CD4-positive, alpha-beta T cell treated with Interleukin-12 subunit alpha and Interleukin-12 subunit beta, for 1 hour (primary cell): Measurements from ENCODE around the gene FOXP1.
A peak's percentile ranks its signal among the peaks of the same experiment; 100 is the strongest.
"Not testable (repeated sequence)": the region's sequence is repeated elsewhere in the genome, so short reads cannot be mapped to it uniquely, and the experiment has no call there.

ENCODE experiments used
- DNase-seq: peaks from one replicate; pipeline ENCODE4 v3.0.0-alpha.2; 2020

FOXP1 gene

DNA sequence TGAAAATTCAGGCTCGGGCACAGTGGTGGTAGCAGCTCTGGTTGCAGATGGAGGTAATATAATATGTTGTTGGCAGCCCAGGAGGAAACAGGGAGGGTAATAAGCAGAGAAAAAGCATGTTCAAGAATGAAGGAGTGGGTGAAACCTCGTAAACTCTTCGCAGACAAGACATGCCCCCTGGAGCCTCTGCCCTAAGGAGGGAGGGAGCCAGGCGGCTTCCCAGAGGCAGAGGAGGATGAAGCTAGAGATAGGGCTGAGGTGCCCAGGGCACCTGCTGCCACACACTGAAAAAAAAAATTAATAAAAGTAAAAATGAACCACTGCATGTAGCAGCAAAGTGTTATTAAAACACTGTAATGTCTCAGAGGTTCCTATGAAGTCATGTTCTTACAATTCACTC is 137.3 kb downstream of the FOXP1 start:
- DNase-seq: no peak

- no peak for DNase-seq
Observed at GRCh38 chr3:71444861-71445259, 138.7 kb downstream of the FOXP1 start.

DNA sequence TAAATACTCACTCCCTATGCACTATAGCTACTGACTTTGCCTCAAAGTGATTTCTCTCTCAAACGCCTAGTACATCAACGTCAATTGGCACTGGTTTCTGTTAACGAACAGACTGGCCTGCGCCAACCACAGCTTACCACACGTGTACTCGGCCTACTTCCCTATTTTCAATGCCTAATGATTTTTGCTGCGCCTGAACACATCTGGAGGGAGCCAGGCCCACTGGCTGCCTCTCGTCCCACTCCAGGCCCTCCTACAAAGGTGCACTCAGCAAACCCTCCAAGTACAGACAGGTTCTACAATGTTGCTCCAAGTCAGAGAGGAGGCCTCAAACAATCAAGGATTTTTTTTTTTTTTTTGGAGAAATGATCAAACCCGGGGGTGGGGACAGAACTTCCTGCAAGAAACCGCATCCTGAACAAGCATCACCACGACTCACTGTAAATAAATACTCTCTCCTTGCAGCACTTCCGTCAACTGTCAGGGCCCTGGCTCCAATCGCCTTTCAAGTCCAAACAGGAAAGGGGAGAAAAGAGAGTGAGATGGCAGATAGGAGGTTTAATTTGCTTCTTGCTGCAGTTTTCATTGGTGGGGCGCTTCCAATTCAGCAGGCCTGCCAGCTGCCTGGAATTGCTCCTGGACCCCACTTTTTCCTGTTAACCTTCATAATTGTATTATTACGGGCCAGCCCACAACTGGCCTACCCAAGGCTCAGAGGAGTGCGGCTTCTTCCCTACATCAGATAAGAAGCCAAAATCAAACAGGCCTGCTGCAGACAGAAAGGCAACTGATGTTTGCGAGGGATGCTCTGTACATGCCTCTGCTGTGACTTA is 139.3 kb downstream of the FOXP1 start:
- peak; percentile 85 for DNase-seq

DNA sequence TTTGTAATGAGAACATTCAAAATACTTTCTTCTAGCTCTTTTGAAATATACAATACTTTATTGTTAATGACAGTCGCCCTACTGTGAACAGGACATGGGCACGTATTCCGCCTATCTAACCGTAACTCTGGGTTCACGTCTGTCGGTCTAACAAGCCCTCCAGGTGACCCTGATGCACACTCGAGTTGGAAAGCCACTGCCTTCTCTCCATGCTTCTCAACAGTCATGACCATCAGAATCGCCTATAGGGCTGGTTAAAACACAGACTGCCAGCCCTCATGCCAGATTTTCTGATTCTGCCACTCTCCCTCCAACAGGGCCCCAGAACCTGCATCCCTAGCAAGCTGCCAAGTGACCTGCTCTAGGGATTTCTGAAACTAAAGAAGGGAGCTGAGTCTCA is 140.2 kb downstream of the FOXP1 start:
- no peak for DNase-seq

DNA sequence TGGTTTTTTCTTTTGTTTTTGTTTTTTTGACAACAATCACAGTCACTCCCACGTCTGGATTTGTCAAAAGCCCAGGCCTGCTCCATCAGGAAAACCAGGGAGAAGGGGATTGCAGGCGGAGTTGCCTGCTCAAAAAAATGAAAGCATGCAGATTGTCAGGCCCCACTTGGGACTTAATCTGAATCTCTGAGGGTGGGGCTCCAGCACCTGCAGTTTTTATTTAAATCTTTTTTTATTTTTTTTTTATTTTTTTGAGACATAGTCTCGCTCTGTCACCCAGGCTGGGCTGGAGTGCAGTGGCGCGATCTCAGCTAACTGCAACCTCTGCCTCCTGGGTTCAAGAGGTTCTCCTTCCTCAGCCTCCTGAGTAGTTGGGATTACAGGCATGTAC is 140.9 kb downstream of the FOXP1 start:
- no peak for DNase-seq

DNA sequence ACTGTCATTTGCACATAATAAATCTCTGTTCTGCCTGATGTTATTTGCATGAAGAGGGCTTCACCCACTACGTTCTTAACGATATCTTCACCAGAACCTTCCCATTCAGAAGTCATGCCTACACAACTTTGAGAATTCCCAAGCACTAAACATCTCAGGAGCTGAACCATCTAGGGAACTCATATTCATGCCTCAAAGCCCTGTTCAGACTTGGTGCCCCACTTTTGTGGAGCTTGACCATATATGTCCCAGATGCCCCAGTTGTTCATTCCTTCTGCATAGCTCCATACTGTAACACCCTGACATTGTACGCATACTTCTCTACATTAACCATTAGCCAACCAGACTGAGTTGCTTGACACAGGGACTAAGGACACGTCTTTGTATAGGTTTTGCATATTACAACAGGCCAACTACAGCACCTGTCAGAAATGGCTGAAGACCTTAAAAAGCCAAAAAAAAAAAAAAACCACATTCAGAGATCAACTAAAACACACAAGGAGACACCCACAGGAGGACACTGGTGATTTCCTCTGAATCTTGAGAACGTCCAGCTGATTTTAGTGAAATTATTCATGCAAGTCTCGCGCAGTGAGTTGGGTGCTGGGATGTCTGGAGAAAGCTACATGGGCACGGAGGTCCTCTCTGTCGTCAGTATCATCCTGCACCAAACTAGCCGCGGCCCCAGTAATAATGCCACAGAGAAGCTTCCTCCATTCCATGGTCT is 141.4 kb downstream of the FOXP1 start:
- DNase-seq: no peak

DNA sequence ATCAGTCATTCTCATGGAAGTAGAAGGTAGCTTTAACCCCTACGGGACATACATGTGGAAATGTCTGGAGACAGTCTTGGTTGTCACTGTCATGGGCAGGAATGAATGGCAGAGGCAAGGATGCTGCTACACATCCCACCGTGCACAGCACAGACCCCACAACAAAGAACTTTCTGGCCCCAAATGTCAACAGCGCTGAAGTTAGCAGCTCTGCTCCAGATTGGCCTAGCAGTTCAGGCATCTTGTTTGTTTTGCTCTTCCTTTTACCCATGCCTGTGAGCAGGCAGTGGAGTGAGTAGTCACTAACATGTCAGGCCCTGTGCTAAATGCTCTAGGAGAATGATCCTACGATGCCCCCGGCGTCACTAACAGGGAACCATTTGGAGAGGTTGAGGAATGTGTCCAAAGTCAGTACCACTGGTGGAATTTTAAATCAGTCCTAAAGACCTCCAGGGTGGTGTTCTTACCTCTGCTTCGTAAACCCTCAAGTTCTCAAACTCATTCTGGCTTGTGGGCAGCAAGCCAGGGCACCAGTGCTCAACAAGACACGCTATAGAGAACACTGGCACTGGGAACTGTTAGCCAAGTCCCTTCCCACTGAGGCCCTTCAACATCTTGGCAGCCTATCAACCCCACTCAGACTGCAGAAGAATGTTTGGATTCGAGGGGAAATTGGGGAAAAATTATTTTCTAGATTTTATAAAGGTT is 142.2 kb downstream of the FOXP1 start:
- DNase-seq: no peak

DNA sequence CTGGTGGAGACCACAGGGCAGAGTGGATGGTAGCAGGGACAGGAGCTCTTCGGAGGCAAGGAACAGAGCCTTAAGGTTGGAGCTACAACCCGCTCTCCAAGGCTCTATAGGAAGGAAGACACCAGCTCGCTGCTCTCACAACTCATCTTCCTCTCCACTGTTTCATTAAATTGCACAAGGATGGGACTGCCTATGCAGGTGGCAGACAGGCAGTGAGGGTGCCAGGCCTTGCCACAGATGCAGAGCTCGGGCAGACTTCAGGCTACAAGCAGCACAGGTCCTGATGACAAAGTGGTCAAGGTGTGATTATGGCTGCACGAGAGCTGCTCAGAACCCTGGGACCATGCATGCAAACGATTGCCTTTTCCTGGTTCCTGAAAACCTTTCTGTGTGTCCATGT is 144.6 kb downstream of the FOXP1 start:
- no peak for DNase-seq

- DNase-seq: no peak
Observed at GRCh38 chr3:71438071-71438685, 145.3 kb downstream of the FOXP1 start.

DNA sequence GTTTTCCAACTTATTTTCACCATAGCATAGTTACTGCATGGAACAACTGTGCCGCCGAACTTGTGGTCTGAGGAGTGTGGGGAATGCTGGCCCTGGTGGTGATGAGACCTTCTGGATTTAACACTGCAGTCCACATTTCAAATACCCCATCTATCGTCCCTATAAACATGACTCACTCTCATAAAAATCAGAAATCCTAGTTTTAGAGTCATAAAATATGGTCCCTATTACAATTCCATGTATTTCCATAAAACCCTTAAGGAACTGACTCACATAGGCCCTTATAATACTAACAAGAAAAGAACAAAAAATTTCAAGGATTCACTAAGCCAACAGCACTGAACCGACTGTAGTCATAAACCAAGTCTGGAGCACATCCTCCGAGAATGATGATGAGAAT is 147.2 kb downstream of the FOXP1 start:
- DNase-seq: no peak

DNA sequence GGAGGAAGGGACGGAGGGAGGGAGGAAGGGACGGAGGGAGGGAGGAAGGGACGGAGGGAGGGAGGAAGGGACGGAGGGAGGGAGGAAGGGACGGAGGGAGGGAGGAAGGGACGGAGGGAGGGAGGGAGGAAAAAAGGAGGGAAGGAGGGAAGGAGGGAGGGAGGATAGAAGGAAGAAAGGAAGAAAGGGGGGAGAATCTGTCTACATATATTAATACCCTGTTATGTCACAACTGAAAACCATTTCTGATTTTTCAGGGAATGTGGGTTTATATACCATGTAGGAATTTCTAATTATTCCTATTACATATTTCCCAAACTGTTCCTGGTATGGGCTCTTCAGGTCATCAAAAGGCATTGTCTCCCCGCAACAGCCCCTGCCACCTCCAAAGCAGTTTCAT is 147.7 kb downstream of the FOXP1 start:
- not testable (repeated sequence) for DNase-seq

DNA sequence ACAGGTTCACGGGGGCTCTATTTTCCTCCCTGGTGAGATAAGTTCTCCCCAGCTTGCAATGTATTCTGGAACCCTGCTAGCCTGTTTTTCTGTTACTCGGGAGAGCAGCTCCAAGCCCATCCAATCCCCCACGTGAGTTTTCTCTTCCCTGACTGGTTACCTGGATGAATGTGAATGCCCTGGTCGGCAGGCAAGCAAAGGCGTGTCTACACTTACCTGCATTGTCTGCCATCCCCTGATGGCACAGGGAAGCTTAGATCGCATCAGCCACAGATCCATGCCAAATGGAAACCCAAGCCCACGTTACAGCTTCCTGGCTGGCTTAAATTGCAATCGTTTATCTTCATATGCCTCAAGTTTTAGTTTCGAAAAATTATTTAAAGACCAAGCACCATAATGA is 149.9 kb downstream of the FOXP1 start:
- DNase-seq: no peak

DNA sequence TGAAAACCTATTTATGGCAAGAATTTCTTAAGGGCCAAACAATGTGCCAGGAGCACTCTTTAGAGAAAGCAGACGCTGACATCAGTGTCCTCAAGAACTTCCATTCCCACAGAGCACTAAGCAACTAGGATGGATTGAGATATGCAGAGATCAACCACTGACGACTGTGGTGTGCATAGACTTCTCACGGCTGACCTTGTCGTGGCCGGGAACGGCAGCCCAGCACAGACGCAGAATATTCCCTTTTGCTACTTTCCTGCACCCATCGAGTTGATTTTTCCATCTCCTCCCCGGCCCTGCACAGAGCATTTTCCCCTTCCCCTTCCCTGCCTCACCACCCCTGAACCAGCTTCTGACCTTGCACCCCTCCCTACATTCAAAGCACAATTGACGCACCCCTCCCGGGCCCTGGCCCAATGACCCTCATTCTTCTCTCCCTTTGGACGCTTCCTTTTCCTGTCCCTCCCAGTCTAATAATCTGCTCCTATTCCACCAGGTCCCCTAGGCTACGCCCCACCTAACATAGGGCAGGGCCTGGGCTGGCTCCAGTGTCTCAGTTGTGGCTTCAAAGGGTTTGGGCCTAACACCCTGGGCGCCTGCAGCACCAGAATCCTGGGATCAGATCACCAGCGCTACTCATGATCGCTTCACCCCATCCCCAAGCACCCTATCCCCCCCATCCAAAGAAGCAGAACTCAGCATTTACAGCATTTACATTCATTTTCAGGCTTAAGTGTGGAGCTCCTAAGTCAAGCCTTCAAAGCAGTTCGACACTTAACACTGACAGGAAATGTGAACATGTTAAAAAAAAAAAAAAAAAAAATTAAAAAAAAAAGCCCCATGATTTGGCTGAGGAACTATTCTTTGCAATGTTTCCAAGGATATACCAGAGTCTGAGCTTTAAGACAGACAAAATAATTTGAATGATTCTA is 151.2 kb downstream of the FOXP1 start:
- DNase-seq: no peak

- DNase-seq: no peak
Observed at GRCh38 chr3:71430941-71431552, 152.5 kb downstream of the FOXP1 start.

- no peak for DNase-seq
Observed at GRCh38 chr3:71429597-71429988, 153.9 kb downstream of the FOXP1 start.

DNA sequence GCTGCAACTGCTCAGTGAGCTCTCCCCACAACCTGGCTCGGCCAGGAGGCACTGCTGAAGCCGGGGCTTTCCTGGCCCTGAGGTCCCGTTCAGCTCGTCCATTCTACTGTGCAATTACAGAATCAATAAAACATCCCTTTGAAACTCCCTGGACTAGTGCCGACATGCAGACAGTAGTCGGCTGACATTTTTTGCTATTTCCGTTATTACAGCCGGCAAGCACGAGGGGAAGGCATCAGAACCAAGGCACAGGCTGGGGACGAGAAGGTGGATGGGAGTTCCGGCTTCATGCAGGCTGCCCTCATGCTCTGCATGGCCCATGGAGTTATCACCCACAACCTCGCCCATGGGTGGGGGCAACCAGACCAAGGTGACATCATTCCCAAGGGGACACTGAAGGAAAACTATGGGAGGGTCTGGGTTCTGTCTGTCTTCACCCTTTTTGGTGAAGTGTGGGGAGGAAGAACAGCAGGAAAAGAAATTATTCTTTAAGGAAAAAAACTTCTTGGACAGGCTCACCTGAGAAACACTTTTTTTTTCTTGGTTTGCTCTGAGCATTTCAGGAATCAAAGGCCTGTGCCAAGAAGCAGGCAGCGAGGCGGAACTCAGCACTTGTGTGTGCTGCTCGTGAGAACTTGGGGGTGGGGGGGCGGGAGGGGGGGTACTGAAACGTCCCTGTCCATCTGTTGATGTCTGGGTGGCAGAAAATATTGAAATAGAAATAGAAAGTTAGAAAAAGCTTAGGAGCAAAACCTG is 154.5 kb downstream of the FOXP1 start:
- no peak for DNase-seq

DNA sequence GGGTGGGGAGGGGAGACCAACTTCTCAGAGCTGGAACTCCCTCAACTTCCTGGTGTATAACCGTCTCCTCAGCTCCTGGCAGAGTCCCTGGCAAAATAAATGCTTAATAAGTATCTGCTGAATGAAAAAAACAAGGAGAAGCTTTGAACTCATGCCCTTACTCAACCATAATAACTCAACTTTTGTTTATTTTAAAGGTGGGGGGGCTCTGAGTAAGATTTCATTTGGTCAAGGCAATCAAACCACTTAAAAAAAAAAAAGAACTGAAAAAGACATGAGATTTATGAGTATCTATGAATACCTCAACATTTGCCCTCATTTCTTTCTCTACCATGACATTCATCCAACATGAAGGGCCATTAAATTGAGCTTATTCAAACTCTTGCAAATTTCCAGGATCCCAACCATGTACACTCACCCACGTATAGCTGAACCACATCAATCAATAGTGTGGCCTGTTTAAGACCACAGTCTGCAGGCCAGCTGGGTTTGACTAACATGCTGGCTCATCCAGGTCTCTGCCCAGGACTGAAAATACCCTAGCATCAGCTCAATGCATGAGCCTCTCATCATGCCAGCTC is 157.9 kb downstream of the FOXP1 start:
- DNase-seq: no peak

DNA sequence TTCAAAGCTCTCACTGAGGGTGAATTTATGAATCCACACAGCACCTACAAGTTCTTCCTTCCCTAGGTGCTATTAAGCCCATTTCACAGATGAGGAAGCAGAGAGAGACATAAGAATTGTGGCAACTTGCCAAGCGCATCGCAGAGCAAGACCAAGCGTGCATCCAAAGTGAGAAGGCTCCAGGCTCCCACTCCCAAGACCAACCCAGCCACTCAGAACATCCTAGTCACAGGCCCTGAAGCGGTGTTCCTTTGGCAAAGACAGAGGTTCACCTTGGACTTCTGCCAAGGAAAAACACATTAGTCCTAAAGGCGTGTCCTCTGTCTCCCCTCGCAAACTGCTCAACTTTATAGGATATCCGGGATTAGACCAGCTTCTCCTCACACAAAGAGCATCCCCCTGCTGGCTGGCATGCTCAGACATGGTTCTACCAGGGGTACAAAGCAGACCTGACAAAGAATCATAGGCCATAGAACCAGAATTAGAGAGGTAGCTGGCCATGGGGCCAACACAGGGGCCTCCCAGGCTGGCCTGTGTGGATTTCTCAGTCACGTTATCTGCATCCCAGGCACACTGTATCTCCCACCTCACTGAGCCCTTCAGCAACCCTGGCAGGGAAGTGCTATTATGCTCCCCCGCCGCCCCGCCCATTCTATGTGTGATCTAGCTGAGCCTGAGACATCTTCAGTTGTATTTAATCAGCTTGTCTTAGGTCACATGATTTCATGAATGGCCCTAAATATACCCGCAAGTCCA is 160.2 kb downstream of the FOXP1 start:
- DNase-seq: no peak

- DNase-seq: peak; percentile 65
Observed at GRCh38 chr3:71421820-71422566, 161.5 kb downstream of the FOXP1 start.
